ENCODE results near the gene ZIC1.

The ZIC1 gene

DNA sequence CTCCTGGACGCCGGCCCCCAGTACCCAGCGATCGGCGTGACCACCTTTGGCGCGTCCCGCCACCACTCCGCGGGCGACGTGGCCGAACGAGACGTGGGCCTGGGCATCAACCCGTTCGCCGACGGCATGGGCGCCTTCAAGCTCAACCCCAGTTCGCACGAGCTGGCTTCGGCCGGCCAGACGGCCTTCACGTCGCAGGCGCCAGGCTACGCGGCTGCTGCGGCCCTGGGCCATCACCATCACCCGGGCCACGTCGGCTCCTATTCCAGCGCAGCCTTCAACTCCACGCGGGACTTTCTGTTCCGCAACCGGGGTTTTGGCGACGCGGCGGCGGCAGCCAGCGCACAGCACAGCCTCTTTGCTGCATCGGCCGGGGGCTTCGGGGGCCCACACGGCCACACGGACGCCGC, 956 bp downstream of the ZIC1 start:
- DNase-seq: no peak

DNA sequence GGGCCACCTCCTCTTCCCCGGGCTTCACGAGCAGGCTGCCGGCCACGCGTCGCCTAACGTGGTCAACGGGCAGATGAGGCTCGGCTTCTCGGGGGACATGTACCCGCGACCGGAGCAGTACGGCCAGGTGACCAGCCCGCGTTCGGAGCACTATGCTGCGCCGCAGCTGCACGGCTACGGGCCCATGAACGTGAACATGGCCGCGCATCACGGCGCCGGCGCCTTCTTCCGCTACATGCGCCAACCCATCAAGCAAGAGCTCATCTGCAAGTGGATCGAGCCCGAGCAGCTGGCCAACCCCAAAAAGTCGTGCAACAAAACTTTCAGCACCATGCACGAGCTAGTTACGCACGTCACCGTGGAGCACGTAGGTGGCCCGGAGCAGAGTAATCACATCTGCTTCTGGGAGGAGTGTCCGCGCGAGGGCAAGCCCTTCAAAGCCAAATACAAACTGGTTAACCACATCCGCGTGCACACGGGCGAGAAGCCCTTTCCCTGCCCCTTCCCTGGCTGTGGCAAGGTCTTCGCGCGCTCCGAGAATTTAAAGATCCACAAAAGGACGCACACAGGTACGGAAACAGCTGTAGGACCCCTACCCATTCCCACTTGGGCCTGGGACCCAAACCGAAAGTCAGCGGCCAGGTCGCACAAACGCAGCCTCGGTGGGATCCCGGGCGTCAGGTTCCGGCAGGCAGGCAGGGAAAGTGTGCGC, 1.5 kb downstream of the ZIC1 start:
- DNase-seq: peak; percentile 67

DNA sequence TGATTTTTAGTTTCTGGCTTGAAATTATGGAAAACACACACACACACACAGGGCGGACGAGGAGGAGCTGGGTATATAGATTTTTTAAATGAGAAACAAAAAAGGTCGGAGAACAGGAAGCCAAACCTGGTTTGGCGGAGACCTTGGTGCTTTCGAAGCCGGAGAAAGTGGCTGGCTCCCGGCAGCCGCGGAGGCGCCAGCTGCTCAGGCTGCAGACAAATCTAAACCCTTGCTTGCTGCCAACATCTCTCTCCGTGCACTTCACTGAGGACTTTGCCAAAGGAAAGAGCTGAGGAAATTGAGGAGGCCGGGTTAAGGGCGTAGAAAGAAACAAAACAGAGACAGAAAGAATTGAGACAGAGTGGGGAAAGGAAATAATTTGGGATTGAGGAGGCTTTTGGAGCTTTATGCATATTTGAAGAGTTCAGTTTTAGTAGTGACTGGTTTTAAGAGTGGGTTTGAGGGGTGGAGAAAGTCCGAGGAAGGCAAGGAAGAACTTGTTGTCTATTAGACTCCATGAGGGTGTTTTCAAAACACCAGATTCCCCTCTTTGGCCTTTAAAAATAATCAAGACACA, 2.2 kb downstream of the ZIC1 start:
- peak; percentile 35 for DNase-seq

DNA sequence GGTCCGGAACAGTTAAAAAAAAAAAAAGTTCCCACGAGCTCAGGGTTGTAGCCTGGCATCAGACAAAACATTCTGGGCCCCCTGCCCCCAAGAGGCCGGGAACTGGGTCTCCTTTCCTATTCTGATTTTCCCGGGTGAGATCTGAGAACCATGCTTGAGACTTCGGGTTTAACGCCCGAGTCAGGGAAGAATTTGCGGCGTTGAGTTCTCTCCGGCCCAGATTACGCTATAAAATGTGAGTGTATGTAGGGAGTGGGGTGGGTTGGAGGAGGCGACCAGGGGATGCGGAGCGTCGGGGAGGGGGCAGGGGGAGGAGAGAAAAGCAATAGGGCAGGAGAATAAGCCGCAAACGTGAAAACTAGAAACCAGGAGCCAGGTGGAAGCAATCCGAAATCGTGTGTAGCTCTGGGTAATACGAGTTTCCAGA, 2.7 kb downstream of the ZIC1 start:
- peak; percentile 66 for DNase-seq

DNA sequence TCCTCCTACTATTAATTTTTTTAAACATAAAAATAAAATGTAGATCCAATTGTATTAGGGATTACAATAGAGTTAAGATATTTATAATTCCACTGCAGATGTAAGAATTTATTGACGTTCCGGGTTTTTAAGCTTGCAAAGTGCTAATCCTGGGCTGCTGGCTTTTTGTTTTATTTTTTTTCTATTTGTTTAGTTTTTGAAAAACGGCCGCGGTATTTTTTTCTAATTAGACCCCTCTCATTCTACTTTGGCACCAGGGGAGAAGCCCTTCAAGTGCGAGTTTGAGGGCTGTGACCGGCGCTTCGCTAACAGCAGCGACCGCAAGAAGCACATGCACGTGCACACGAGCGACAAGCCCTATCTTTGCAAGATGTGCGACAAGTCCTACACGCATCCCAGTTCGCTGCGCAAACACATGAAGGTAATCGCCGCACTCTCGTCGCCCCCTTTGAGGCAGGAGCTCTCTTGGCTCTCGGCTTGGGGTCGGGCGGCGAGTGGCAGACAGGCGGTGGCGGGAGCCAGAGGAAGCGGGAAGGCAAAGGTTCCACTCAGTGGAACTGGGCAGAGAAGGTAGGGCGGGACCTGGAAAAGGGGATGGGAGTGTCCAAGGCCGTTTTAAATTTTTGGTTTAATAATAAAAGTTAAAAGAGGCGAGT, 3.2 kb downstream of the ZIC1 start:
- DNase-seq: peak; percentile 48

DNA sequence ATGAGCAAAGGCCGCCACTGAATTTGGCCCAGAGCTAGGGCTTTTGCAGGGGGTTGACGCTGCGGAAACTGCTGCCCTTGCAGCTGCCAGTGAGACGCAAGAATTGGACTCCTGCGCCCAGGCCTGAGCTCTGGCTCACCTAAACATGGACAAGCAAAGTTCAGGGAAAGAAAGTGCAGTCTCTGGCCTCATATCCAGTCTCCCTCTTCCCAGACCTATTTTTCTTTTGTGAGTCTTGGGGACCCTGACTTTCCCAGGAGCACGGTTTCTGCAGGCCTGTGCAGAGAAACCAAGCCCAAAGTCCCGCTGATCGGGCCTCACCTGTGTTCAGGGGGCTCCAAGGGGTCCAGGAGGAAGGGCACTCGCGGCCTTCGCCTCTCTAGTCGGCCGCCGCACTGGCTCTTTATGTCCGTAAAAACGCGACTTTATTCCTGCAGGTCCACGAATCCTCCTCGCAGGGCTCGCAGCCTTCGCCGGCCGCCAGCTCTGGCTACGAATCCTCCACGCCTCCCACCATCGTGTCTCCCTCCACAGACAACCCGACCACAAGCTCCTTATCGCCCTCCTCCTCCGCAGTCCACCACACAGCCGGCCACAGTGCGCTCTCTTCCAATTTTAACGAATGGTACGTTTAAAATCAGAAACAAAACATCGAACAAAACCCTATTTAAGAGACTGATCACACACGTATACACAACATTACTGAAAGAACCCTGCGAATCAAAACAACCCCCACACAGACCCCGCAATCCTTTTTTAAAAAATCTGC, 3.9 kb downstream of the ZIC1 start:
- peak; percentile 59 for DNase-seq

DNA sequence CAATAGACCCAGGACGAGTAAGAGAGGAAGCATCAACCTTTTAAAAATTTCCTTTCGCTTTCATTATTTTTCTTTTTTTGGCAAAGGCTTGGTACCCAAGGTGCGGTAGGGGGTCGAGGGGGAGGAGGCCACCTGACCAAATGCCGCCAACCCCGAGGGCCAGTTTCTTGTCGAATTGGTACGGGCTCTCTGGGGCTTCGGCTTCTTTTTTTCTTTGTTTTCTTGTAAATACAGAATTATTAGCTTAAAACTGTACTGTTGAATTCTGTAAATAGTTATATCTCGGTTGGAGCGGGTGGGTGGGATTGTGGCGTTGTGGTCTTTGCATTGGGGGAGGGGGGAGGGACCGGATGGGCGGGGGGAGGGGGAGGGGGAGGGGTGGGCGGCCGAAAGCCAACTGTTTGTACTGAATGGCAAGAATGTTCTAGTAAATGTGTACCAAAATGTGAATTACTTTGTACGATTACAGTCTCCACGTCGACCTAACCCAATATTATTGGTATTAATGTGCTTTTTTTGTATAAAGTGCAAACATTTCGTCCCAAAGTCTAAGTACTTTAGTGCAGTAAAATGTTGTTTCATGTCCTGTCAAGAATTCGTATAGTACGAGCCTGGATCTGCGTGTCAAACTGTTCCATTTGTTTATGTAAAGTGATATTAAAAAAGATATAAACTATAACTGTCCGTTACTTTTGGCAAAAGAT, 4.7 kb downstream of the ZIC1 start:
- peak; percentile 59 for DNase-seq

DNA sequence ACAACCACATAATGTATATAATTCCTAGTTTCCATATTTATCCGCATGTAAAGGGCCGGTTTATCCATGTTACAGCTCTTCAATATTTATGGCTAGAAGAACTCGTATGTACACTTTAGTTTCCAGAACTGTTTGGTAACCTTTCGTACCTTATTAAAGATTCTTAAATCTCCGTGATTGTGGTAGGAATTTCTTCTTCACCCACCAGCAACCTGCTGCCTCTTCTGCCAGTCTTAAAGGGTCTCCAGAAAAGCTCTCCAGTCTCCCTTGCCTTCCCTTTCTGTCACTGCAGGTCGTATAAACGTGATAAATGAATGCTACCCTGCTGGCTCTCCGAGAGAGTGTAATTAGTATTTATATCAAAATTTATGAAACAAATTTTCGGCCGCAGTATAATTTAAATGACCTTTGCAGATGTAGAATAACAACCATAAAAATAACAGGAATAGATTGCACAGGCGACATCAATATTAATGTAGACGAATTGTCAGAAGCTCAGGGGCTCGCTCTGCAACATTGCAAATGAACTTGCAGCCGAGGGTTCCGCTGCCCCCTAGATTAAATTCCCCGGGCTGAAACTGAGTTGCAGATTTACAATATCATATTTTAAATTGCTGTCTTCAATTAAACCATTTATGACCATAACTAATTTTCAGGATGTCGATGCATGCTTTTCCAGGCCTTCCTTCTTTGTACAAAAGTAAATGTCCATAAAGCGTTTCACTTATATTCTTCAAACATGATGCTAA, 5.4 kb downstream of the ZIC1 start:
- peak; percentile 30 for DNase-seq

DNA sequence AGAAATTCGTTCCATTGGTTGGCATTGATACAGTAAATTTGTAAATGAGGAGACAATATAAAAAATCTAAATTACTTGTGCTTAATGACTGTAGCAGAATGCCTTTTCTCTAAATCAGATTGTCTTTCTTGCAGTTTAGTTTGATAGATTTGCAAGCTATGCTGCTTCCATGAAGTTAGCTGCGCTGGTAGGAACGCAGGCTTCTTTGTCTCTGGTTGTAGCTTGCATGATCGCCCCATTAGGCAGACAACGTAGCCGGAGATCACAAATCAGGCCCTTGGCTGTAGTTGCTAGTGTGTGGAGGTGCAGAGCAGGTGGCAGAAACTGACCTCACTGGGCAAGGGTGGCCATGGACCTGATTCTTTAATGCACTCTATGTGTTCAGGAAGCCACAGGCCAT, 6.1 kb downstream of the ZIC1 start:
- peak; percentile 46 for DNase-seq

DNA sequence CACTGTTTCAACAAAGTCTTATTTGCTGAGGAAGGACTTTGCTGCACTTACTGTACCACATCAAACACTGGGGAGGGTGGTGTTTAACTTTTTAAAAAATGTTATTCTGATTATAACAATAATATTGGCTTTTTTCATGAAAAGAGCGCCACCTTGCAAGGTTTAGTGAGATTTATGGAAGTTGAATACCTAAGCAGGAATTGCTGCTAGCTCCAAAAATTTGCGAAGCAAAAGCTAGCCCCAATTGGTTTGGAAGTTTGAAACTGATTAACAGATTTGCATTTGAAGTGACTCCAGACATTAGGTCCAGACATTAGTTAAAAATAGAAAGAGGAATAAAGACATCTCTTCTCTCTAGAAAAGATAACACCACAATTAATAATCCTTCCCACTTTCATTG, 6.7 kb downstream of the ZIC1 start:
- peak; percentile 54 for DNase-seq

DNA sequence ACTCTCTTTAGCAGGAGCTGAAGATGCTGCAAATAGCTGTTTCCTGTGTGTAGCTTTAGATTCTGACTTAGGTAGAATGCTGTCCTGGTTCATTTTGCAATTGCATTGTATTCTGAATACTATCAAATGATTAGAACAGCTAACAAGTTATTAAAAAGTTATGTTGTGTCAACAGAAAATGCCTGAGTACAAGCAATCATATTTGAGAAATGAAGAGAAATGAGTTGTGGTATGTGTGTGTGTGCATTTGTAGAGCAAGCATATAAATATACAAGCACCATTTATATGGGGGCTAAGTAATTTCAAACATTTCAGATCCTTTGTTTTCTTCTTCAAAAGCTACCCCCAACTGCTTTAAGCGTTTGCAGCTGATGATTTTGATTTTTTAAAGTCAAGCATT, 7.8 kb downstream of the ZIC1 start:
- no peak for DNase-seq

DNA sequence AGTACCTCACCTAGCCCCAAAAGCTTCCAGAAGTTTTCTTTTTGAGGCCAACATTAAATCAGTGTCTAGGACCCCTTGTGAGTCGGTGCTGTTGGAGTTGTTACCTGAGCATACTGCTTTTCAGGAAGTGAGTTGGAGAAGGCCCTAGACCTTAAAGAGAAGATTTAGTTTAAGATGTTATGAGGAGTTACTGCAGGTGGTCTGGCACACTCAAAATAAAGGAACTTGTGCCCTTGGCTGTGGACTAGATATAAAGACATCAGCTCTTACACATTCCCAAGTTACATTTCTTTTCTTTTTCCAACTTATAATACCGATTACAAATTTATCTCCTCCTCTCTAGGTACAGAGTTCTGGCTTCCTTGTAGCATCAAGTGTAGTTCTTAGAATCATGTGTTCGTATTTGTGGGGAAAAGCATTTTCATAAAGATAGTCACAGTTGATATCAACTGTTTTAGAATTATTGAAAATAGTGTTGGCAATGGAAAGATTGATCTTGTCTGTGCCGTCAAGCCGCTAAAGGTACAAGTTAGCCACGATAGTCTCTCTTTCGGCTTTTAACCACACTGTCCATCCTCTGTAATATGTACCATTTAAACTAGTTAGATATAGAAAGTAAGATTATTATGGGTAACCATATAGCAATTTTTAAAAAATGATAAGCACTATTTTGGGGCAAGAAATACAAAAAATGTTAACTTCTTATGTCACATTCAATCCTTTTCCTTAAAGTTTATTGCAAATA, 8.6 kb downstream of the ZIC1 start:
- DNase-seq: no peak

DNA sequence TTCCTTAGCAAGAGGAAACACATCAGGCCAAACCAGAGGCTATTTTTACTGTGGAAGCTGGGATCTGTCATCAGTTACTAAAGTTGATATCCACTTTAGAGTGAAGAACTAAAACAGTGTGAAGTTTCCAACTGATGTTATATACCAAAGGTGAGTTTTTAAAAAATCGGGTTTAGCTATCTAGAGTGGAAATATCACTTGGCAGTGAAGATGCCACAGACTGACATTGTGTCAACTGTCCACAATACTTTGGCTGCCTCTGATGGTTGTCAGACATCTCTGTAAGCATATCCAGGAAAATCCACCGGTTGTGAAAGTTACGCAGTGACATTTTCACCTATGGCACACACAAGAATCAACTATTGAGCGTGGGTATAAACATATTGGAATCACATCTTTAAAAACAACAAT, 9.2 kb downstream of the ZIC1 start:
- DNase-seq: peak; percentile 37

DNA sequence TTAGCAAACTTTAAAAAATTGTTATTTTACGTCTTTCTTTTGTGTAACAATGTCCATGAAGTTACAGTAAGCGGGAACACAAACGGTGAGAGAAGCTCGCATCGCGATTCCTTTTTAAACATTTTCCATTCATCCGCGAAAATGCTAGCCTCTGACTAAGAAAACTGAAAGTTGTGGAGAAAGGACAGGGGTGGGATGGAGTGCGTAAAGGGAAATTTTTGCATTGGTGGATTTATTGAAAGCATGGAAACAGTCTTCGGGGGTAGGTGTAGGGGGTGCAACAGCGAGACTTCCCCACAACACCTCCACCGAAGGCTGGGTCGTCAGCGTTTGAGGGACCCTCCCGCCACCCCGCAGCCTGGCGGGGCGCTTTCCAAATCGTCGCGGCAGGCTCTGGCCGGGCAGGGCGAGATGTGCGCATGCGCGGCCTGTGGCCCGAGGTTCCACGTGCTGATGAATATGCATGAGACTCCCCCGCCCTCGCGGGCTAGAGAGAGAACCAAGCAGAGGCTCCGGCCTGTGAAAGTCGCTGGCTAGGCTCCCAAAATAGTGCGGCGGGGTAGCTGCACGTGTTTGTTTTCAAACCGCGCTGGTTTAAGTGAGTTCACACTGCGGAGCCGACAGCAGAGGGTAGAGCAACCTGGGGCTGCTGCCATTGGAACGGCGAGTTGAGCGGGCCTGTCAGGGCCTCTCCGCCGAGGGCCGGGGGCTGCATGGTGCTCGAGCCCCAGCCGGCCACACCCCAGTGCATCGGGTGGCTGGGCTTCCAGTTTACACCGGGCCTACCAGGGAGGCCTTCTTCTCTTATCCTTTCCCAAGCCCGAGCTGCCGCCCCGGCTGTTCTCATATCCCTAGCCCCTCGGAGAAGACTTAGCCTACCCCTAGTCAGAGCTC, 9.9 kb downstream of the ZIC1 start:
- peak; percentile 99 for DNase-seq

DNA sequence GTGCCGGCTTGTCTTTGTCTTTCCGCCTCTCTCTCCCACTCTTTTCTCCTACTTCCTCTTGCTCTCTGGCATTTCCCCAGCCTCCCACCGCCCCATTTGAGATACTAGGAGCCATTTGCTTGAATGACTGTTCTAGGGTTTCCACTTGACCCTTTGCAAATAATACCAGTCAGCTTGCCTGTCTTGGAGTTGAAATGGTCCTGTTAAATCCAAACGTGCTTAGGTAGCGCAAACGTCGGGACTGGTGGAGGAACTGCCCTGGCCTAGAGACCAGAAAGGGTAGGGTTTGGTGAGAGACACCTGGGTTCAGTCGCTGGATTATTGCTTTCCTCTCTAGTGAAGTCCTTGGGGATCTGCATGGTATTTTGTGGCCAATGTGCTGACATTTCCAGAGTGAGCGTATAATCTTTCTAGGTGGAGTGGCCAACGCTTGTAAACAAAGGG, 10.6 kb downstream of the ZIC1 start:
- peak; percentile 36 for DNase-seq

DNA sequence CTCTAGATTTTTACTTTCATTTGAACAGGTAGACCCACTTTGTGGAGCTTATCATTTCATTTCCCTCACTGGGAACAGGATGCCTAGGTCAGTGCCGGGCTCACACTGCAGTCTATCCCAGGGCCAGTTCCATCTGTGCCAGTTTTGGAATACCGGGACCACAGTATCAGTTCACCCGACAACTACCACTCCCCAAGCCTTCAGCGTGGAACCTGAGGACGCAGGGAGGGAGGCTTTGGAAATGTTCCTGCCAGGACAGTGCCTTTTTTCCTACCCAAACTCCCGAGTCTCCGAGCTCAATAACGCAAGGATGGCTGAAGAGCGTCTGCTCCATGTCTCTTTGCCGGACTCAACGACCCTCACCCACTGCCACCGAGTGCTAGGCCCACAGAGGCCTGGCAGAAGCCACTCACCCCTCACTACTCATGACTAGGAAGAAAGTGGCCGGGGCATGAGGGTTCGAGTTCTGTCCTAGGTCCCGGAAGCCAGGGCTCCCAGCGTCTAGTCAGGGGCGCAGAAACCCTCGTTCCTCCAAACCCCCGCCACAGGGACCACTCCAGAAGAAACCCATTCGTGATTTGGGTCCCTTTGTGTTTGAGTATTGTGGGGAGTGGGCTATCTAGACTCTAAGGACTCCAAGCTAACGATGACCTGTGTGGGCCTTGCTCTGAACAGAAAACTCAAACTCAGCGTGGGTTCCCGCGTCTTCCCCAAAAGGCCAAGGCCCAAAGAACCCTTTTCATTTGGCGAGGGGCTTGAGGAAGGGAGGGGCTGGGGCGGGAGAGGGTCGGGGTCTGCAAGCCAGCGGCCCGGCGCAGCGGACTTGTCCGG, 11.4 kb downstream of the ZIC1 start:
- no peak for DNase-seq

DNA sequence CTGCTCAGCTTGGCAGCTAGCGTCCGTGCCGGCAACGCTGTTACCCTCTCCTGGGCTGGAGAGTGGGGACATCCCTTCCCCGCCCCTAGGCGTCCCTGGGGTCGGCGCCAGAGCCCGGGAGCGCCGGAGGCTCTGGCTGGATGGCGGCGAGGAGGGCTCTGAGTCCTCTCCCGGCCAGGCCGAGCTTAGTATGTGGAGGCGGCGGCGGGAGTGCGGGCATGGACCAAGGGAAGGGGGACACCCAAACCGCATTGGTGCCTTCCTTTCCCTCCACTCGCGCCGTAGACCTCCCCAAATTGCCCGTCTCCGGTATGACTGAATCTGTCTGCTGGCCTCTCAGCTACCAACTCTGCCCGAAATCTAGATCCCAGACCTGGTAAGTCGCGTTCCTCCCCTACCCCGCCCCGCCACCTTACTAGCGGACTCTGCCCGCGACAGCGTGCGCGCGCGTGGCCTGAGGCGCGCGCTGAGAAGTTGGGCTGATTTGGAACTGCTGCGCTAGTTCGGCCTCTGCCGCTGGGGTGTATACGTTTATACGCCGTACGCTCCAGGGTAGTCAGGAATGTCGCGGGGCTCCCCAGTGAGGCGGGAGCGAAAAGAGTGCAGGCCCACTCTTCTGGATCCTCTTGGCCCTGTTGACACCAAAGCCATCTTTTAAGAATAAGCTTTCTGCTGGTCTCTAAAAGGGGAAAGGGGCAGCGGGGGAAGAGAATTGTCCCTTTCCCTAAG, 12.2 kb downstream of the ZIC1 start:
- peak; percentile 91 for DNase-seq

DNA sequence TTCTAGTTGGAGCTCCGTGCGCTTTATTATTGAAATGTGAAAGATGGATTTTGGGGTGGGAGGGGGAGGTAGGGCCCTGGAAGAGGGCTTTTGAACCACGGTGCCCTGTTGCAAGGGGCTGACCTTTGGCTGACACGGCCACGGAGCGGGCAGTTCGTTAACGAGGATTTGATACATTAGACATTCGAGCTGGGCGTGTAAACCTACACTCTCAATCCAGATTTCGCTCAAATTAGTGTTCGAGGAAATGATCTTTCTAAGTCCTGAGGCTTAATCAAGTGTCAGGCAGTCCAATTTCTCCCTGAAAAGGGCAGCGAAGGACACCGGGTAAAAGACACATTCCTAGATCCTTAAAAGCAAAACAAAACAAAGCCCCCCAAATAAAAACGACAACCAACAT, 13.0 kb downstream of the ZIC1 start:
- DNase-seq: peak; percentile 43

Measured in fibroblast of skin of scalp (primary cell).